ENCODE measurements around the gene SIK3. TPM values are rescaled to one million over a fixed set of nuclear protein-coding genes. Genes with fewer than 3 reads are reported as not detected.

The SIK3 gene
- total RNA-seq, 1 donor from 2014 or later: 29.4 TPM

DNA sequence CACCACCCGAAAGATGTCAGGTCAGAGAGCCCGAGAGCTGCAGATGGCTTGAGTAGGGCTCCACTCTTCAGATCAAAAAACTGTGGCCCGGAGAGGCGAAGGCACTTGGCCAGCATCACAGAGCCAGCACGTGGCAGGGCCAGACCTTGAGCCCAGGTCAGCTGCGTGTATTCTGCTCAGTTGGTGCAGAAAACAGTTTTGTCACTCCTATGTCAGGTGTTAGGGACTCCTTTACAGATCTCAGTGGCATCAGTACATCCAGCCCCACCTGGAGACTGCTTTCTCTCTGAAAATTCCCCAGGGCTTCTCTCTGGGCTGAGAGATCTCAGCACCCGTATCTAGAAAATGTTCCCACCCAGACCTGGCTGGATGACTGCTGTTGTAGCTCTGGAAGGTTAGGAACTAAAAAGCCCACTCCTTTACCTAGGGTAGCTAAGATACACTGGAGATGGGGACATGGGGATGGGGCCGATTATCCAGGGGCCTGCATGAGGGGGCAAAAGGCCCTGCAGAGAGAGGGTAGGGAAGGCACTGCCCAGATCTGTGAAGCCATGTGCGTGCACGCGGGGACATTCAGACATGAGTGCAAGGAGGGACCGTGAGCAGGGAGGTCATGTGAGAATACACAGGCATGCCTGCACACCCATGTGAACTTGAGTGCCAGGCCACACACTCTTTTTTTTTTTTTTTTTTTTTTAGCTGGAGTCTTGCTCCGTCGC is 264.3 kb downstream of the SIK3 start:
- no peaks in the 10 kb centered on the region for H3K9me3 Mint-ChIP-seq (ENCODE audit: unreplicated experiment)
- H3K27ac Mint-ChIP-seq (ENCODE audit: unreplicated experiment): no peak overlapping the region
- H3K36me3 Mint-ChIP-seq (ENCODE audit: low read depth, unreplicated experiment): no peaks in the 10 kb centered on the region

DNA sequence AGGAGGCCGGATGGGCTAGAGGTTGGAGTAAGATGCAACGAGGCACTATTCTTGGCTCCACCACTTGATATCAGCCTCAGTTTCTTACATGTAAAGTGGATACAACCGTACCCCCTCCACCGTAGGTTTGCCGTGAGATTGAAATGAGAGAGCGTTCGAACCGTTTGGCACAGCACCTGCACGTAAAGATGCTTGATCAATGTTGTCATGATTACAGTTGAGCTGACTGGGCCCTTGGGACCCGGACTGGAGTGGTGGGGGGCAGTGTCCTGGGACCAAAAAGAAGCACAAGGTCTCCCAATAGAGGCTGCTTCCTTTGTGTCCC is 264.8 kb downstream of the SIK3 start:
- Mint-ChIP-seq H3K4me3 (ENCODE audit: unreplicated experiment) (no peak overlapping the region), H3K27ac (ENCODE audit: unreplicated experiment) (no peak overlapping the region), H3K9me3 (ENCODE audit: unreplicated experiment) (no peaks in the 10 kb centered on the region), H3K27me3 (ENCODE audit: unreplicated experiment) (no peaks in the 10 kb centered on the region), H3K4me1 (ENCODE audit: unreplicated experiment) (peaks cover 12% of the 10 kb centered on the region), H3K36me3 (ENCODE audit: low read depth, unreplicated experiment) (no peaks in the 10 kb centered on the region)
- no peak for DNase-seq (ENCODE audit: low spot score)
- TF ChIP-seq, protein P1, sequence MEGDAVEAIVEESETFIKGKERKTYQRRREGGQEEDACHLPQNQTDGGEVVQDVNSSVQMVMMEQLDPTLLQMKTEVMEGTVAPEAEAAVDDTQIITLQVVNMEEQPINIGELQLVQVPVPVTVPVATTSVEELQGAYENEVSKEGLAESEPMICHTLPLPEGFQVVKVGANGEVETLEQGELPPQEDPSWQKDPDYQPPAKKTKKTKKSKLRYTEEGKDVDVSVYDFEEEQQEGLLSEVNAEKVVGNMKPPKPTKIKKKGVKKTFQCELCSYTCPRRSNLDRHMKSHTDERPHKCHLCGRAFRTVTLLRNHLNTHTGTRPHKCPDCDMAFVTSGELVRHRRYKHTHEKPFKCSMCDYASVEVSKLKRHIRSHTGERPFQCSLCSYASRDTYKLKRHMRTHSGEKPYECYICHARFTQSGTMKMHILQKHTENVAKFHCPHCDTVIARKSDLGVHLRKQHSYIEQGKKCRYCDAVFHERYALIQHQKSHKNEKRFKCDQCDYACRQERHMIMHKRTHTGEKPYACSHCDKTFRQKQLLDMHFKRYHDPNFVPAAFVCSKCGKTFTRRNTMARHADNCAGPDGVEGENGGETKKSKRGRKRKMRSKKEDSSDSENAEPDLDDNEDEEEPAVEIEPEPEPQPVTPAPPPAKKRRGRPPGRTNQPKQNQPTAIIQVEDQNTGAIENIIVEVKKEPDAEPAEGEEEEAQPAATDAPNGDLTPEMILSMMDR (IDR thresholded peaks at IDR 0.05; ENCODE audit: unreplicated experiment): no peak

More for the DNA sequence above, 264.3 kb downstream of the SIK3 start:
- Mint-ChIP-seq H3K4me1 (ENCODE audit: unreplicated experiment) (peaks cover 12% of the 10 kb centered on the region), H3K27me3 (ENCODE audit: unreplicated experiment) (no peaks in the 10 kb centered on the region), H3K4me3 (ENCODE audit: unreplicated experiment) (no peak overlapping the region)
- no peak for DNase-seq (ENCODE audit: low spot score)
- TF ChIP-seq, protein P1 (IDR thresholded peaks at IDR 0.05; ENCODE audit: unreplicated experiment): no peak

DNA sequence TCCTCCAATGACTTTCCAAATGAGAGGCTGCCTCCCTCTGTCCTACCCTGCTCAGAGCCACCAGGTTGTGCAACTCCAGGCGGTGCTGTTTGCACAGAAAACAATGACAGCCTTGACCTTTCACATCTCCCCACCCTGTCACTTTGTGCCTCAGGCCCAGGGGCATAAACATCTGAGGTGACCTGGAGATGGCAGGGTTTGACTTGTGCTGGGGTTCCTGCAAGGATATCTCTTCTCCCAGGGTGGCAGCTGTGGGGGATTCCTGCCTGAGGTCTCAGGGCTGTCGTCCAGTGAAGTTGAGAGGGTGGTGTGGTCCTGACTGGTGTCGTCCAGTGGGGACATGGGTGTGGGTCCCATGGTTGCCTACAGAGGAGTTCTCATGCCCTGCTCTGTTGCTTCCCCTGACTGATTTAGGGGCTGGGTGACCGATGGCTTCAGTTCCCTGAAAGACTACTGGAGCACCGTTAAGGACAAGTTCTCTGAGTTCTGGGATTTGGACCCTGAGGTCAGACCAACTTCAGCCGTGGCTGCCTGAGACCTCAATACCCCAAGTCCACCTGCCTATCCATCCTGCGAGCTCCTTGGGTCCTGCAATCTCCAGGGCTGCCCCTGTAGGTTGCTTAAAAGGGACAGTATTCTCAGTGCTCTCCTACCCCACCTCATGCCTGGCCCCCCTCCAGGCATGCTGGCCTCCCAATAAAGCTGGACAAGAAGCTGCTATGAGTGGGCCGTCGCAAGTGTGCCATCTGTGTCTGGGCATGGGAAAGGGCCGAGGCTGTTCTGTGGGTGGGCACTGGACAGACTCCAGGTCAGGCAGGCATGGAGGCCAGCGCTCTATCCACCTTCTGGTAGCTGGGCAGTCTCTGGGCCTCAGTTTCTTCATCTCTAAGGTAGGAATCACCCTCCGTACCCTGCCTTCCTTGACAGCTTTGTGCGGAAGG is 265.6 kb downstream of the SIK3 start:
- Mint-ChIP-seq H3K4me3 (ENCODE audit: unreplicated experiment) (no peak overlapping the region), H3K27ac (ENCODE audit: unreplicated experiment) (no peak overlapping the region), H3K9me3 (ENCODE audit: unreplicated experiment) (no peaks in the 10 kb centered on the region), H3K4me1 (ENCODE audit: unreplicated experiment) (peaks cover 4% of the 10 kb centered on the region), H3K36me3 (ENCODE audit: low read depth, unreplicated experiment) (no peaks in the 10 kb centered on the region), H3K27me3 (ENCODE audit: unreplicated experiment) (no peaks in the 10 kb centered on the region)
- DNase-seq (ENCODE audit: low spot score): no peak
- TF ChIP-seq, protein P1 (IDR thresholded peaks at IDR 0.05; ENCODE audit: unreplicated experiment): no peak

DNA sequence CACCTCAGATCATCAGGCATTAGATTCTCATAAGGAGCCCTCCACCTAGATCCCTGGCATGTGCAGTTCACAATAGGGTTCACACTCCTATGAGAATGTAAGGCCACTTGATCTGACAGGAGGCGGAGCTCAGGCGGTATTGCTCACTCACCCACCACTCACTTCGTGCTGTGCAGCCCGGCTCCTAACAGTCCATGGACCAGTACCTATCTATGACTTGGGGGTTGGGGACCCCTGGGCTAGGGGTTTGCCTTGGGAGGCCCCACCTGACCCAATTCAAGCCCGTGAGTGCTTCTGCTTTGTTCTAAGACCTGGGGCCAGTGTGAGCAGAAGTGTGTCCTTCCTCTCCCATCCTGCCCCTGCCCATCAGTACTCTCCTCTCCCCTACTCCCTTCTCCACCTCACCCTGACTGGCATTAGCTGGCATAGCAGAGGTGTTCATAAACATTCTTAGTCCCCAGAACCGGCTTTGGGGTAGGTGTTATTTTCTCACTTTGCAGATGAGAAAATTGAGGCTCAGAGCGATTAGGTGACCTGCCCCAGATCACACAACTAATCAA is 266.4 kb downstream of the SIK3 start:
- H3K4me3 Mint-ChIP-seq (ENCODE audit: unreplicated experiment): no peak overlapping the region

More for the DNA sequence above, 266.4 kb downstream of the SIK3 start:
- Mint-ChIP-seq H3K4me1 (ENCODE audit: unreplicated experiment) (peaks cover 3% of the 10 kb centered on the region), H3K36me3 (ENCODE audit: low read depth, unreplicated experiment) (no peaks in the 10 kb centered on the region), H3K27me3 (ENCODE audit: unreplicated experiment) (peaks cover 1% of the 10 kb centered on the region), H3K27ac (ENCODE audit: unreplicated experiment) (no peak overlapping the region), H3K9me3 (ENCODE audit: unreplicated experiment) (no peaks in the 10 kb centered on the region)
- DNase-seq (ENCODE audit: low spot score): no peak
- TF ChIP-seq, protein P1 (IDR thresholded peaks at IDR 0.05; ENCODE audit: unreplicated experiment): no peak
